Measurements from ENCODE around the gene EYS. TPM values are rescaled to one million over a fixed set of nuclear protein-coding genes. Genes with fewer than 3 reads are reported as not detected.

The EYS gene
- total and polyA plus RNA-seq, 2 experiments from 2014 or later = under 0.01 to 0.15 TPM

DNA sequence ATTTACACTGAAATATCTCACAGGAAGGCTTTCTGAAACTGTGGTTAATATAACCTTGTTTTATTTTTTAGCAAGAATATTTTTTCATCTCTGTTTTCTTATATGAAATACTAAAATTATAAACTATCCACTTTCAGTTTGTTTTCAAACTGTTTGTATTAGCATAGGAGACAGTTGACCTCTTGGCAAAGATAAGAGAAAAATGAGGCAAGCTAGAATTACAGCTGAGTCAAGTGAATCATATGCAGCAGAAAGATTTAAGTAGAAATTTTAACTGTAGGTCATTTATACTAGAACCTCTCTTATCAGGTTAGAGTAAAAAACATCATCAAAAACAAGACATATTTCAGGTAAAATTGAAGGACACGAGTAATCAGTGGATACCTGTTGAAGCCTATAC lies 1278.8 kb downstream of the EYS start:
- no peak overlapping the region for H3K4me3 ChIP-seq
- TF ChIP-seq, protein P1, sequence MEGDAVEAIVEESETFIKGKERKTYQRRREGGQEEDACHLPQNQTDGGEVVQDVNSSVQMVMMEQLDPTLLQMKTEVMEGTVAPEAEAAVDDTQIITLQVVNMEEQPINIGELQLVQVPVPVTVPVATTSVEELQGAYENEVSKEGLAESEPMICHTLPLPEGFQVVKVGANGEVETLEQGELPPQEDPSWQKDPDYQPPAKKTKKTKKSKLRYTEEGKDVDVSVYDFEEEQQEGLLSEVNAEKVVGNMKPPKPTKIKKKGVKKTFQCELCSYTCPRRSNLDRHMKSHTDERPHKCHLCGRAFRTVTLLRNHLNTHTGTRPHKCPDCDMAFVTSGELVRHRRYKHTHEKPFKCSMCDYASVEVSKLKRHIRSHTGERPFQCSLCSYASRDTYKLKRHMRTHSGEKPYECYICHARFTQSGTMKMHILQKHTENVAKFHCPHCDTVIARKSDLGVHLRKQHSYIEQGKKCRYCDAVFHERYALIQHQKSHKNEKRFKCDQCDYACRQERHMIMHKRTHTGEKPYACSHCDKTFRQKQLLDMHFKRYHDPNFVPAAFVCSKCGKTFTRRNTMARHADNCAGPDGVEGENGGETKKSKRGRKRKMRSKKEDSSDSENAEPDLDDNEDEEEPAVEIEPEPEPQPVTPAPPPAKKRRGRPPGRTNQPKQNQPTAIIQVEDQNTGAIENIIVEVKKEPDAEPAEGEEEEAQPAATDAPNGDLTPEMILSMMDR (IDR thresholded peaks at IDR 0.05; ENCODE audit: low read depth, low read length) = no peak
- H3K4me1 ChIP-seq (ENCODE audit: low read depth) = no peaks in the 10 kb centered on the region
- H3K27me3 ChIP-seq = no peaks in the 10 kb centered on the region
- no peak overlapping the region for H3K27ac ChIP-seq
- DNase-seq (ENCODE audit: low read depth in 1 of 2, low spot score in 1 of 2) = peak in 1 of 2 donors; percentile 20
- H3K36me3 ChIP-seq = no peaks in the 10 kb centered on the region
- H3K9me3 ChIP-seq (ENCODE audit: low read depth) = no peaks in the 10 kb centered on the region

- H3K27ac ChIP-seq = no peak overlapping the region
- TF ChIP-seq, protein P1 (IDR thresholded peaks at IDR 0.05; ENCODE audit: low read depth, low read length) = no peak
- no peaks in the 10 kb centered on the region for H3K36me3 ChIP-seq
- H3K9me3 ChIP-seq (ENCODE audit: low read depth) = no peaks in the 10 kb centered on the region
- no peaks in the 10 kb centered on the region for H3K27me3 ChIP-seq
- DNase-seq (ENCODE audit: low read depth in 1 of 2, low spot score in 1 of 2) = peak in 1 of 2 donors; percentile 32
- H3K4me1 ChIP-seq (ENCODE audit: low read depth) = no peaks in the 10 kb centered on the region
- no peak overlapping the region for H3K4me3 ChIP-seq
Observed at GRCh38 chr6:64415926-64416325, 1291.1 kb downstream of the EYS start.

- Histone ChIP-seq H3K4me1 (ENCODE audit: low read depth) (no peaks in the 10 kb centered on the region), H3K27ac (no peak overlapping the region), H3K4me3 (no peak overlapping the region), H3K9me3 (ENCODE audit: low read depth) (no peaks in the 10 kb centered on the region), H3K36me3 (no peaks in the 10 kb centered on the region), H3K27me3 (no peaks in the 10 kb centered on the region)
- TF ChIP-seq, protein P1 (IDR thresholded peaks at IDR 0.05; ENCODE audit: low read depth, low read length) = no peak
- no peak for DNase-seq (ENCODE audit: low read depth in 1 of 2, low spot score in 1 of 2)
Observed at GRCh38 chr6:64411226-64411625, 1295.8 kb downstream of the EYS start.

DNA sequence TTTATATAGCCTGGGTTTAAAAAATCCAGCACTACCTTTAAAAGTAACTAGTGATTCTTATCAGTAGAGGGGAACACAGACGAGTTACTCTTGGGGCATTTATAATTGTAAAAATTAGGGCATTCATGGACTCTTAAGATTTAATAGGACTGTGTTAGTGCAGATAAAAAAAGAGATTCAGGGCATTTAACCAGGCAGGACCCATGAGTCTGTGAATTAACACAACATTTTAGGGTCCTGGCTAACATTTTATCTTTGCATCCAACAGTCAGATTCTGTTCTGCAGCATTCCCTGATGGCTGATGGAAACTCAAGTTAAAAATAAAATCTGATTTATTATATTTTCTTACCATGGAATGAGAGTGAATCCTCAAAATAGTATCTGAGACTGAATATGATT lies 1297.1 kb downstream of the EYS start:
- TF ChIP-seq, protein P1 (IDR thresholded peaks at IDR 0.05; ENCODE audit: low read depth, low read length) = no peak
- no peaks in the 10 kb centered on the region for H3K36me3 ChIP-seq
- H3K27me3 ChIP-seq = no peaks in the 10 kb centered on the region
- no peak overlapping the region for H3K4me3 ChIP-seq
- no peak for DNase-seq (ENCODE audit: low read depth in 1 of 2, low spot score in 1 of 2)
- no peaks in the 10 kb centered on the region for H3K9me3 ChIP-seq (ENCODE audit: low read depth)
- no peaks in the 10 kb centered on the region for H3K4me1 ChIP-seq (ENCODE audit: low read depth)
- no peak overlapping the region for H3K27ac ChIP-seq

DNA sequence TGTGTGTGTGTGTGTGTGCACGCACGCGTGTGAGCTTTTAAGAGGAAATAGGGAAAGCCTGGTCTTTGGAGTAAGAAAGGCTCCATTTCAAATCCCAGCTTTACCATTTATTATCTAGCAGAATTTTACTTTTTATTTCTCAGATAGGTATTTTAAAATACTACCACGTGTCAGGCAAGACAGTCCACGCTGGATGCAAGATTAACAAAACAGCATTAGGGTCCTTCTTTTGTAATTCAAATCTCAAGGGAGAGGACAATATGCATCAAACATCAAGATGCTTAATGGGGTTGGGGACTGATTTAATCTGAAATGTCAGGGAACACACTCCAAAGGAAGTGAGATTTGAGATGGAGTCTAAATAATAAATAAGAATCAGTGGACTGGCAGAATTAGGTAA lies 1302.6 kb downstream of the EYS start:
- Histone ChIP-seq H3K9me3 (ENCODE audit: low read depth) (no peaks in the 10 kb centered on the region), H3K27me3 (no peaks in the 10 kb centered on the region), H3K4me3 (no peak overlapping the region), H3K4me1 (ENCODE audit: low read depth) (no peaks in the 10 kb centered on the region), H3K27ac (no peak overlapping the region), H3K36me3 (no peaks in the 10 kb centered on the region)
- DNase-seq (ENCODE audit: low read depth in 1 of 2, low spot score in 1 of 2) = no peak
- TF ChIP-seq, protein P1 (IDR thresholded peaks at IDR 0.05; ENCODE audit: low read depth, low read length) = no peak

GRCh38 chr6:64383277-64383676 lies 1323.7 kb downstream of the EYS start:
- TF ChIP-seq, protein P1 (IDR thresholded peaks at IDR 0.05; ENCODE audit: low read depth, low read length) = no peak
- no peaks in the 10 kb centered on the region for H3K36me3 ChIP-seq
- no peak overlapping the region for H3K4me3 ChIP-seq

More at GRCh38 chr6:64383277-64383676, 1323.7 kb downstream of the EYS start:
- no peak for DNase-seq (ENCODE audit: low read depth in 1 of 2, low spot score in 1 of 2)
- no peak overlapping the region for H3K27ac ChIP-seq
- peaks cover 8% of the 10 kb centered on the region for H3K4me1 ChIP-seq (ENCODE audit: low read depth)
- H3K27me3 ChIP-seq = no peaks in the 10 kb centered on the region
- H3K9me3 ChIP-seq (ENCODE audit: low read depth) = no peaks in the 10 kb centered on the region

Data from cardiac muscle cell (in vitro differentiated cells and primary cell).